ENCODE results near the gene C15orf61.

Gene C15orf61

DNA sequence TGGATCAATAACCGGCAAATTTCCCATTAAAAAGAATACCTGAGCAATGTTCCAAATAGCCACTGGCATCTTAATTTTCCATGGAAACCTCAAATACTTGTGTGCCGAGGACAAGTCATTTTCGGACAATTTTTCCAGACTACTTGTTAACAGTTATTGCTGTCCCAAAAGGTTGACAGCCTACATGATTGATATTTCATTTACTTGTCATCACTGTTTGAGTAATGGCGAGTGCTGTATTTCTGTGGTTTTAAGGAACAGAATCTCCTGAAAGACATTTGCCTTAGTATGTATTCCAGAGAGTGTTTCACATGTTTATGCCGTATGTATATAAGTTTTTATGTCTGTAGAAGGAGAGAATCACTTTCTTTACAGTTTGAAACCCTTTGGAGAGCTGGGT, 58.2 kb downstream of the C15orf61 start:
- no peak for DNase-seq (ENCODE audit: low read depth in 3 of 3, low spot score in 1 of 3)

All from stimulated activated CD4-positive, alpha-beta T cell treated with anti-CD3 and anti-CD28 coated beads, TNF-alpha, amount 100 ng/mL, for 1 hour (primary cell).